Fibroblast of pulmonary artery (primary cell): Measurements from ENCODE around the gene PCDHGA8.

Source experiments
- DNase-seq: peaks from one replicate; pipeline ENCODE4 v3.0.0-alpha.2; 2010; ENCODE audit warnings: low read depth
- H3K4me3 ChIP-seq: replicated peaks from 2 replicates; pipeline ENCODE4 v1.5.1; 2011; ENCODE audit warnings: low read depth, mild to moderate bottlenecking, control low read depth, low read length, moderate library complexity
- TF ChIP-seq, protein P1 (sequence below): IDR thresholded peaks from 2 replicates; pipeline ENCODE4 v1.5.1; 2011; ENCODE audit warnings: mild to moderate bottlenecking, control low read depth, low read length, inconsistent platforms; ENCODE audit errors: missing control alignments

PCDHGA8 gene

DNA sequence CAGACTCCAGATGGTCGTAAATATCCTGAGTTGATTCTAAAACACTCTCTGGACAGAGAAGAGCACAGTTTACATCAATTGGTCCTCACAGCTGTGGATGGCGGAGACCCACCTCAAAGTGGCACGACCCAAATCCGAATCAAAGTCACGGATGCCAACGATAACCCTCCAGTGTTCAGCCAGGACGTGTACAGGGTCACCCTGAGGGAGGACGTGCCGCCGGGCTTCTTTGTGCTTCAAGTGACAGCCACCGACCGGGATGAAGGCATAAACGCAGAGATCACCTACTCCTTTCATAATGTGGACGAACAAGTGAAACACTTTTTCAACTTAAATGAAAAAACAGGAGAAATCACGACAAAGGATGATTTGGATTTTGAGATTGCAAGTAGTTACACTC, 31.7 kb upstream of the PCDHGA8 start:
- no peak for DNase-seq
- H3K4me3 ChIP-seq = no peak overlapping the region
- TF ChIP-seq, protein P1, sequence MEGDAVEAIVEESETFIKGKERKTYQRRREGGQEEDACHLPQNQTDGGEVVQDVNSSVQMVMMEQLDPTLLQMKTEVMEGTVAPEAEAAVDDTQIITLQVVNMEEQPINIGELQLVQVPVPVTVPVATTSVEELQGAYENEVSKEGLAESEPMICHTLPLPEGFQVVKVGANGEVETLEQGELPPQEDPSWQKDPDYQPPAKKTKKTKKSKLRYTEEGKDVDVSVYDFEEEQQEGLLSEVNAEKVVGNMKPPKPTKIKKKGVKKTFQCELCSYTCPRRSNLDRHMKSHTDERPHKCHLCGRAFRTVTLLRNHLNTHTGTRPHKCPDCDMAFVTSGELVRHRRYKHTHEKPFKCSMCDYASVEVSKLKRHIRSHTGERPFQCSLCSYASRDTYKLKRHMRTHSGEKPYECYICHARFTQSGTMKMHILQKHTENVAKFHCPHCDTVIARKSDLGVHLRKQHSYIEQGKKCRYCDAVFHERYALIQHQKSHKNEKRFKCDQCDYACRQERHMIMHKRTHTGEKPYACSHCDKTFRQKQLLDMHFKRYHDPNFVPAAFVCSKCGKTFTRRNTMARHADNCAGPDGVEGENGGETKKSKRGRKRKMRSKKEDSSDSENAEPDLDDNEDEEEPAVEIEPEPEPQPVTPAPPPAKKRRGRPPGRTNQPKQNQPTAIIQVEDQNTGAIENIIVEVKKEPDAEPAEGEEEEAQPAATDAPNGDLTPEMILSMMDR = no peak

DNA sequence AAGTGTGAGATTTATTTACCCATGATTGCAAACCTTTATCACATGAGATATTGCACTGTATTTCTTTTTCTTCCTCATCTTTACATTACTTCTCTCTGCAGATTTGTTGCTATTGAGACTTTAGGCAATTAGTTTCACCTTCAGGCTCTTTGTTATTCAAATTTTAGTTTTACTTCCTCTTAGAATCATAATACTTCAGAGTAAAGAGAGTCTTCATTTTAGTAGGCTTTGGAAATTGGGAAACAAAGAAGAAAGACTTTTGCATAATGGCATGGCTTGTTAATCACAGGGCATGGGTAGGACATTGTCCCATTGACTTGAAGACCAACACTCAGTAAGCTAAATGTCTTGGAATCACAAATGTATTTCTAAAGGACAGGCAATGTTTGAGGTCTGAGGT, 29.7 kb upstream of the PCDHGA8 start:
- TF ChIP-seq, protein P1 = no peak
- DNase-seq = no peak
- H3K4me3 ChIP-seq = no peak overlapping the region

DNA sequence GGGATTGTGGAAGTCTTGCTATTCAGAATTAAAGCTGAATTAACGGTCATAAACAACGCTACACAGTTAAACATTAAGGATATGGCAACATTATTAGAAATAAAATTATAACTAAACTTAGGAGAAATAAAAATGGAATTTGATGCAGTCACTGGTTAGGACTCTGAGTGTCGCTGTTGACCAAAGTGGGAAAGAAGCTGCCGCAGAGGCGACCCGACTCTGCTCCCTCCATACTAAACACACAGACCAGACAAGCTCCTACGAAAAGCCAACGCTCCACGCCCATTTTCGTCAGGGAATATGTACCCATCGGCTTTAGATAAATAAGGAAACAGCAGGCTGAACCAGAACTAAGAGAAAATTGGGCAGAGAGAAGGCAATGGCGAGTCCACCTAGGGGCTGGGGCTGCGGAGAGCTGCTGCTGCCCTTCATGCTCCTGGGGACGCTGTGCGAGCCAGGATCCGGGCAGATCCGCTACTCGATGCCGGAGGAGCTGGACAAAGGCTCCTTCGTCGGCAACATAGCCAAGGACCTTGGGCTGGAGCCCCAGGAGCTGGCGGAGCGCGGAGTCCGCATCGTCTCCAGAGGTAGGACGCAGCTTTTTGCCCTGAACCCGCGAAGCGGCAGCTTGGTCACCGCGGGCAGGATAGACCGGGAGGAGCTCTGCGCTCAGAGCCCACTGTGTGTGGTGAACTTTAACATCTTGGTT, 28.3 kb upstream of the PCDHGA8 start, which contains the start of gene PCDHGA5:
TSS of gene PCDHGA5 (plus strand) at position 211 of the 709 bp plus-strand sequence. CDS start at position 380, 169 bp downstream.
- TF ChIP-seq, protein P1 = peak; percentile 24
- peak within 1 kb of the TSS; percentile 40 for H3K4me3 ChIP-seq
- peak; percentile 54 for DNase-seq

DNA sequence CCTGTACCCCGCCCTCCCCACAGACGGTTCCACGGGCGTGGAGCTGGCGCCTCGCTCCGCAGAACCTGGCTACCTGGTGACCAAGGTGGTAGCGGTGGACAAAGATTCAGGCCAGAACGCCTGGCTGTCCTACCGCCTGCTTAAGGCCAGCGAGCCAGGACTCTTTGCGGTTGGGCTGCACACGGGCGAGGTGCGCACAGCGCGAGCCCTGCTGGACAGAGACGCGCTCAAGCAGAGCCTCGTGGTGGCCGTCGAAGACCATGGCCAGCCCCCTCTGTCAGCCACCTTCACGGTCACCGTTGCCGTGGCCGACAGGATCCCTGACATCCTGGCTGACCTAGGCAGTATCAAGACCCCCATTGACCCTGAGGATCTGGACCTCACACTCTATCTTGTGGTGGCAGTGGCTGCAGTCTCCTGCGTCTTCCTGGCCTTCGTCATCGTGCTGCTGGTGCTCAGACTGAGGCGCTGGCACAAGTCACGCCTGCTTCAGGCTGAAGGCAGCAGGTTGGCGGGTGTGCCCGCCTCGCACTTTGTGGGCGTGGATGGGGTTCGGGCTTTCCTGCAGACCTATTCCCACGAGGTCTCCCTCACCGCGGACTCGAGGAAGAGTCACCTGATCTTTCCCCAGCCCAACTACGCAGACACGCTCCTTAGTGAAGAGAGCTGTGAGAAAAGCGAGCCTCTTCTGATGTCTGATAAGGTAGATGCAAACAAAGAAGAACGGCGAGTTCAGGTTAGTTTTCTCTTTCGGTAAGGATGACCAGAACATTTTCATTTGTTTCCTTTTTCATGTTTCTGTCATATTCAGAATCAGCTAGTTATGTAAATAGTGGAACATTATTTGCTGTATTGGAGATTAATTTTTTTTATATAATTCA, 26.2 kb upstream of the PCDHGA8 start:
- TF ChIP-seq, protein P1 = no peak
- DNase-seq = no peak
- no peak overlapping the region for H3K4me3 ChIP-seq

DNA sequence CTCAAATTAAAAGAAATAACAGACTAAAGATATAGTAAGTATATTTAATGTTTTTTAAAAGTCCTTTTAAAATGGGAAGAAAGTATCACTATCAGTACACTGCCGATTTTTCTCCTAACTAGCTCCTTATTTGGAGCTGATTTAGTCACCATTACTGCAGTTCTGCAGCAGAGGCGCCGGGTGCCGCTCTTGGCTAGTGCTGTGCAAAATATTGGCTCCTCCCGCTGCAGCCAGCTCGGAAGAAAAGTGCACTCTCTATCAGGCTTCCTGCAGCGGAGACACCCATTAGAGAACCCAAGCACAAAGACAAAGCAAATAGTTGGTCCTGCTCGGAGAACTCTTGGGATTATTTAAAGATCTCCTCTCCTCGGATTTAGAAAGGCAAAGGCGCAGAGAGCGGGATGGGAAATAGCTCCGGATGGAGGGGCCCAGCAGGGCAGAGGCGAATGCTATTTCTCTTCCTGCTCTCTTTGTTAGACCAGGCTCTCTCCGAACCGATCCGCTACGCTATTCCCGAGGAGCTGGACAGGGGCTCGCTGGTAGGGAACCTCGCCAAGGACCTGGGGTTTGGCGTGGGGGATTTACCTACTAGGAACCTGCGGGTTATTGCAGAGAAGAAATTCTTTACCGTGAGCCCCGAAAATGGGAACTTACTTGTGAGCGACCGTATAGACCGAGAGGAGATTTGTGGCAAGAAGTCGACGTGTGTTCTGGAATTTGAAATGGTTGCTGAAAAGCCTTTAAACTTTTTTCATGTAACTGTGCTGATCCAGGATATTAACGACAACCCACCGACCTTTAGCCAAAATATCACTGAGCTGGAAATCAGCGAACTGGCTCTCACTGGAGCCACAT, 22.2 kb upstream of the PCDHGA8 start, which contains the start of gene PCDHGB3:
TSS of gene PCDHGB3 (plus strand) at position 249 of the 855 bp plus-strand sequence. CDS start at position 402, 153 bp downstream.
- peak; percentile 77 for DNase-seq
- H3K4me3 ChIP-seq = peak within 1 kb of the TSS; percentile 48
- TF ChIP-seq, protein P1 = peak; percentile 55
